K562 (cell line): ENCODE measurements around the gene NES. TPM values are rescaled to one million over a fixed set of nuclear protein-coding genes. Genes with fewer than 3 reads are reported as not detected.

Source experiments
- DNMT1 ChIP-seq: fragments of 450-650 bp; IDR thresholded peaks from 2 replicates; pipeline ENCODE4 v1.6.1; 2016; ENCODE audit warnings: antibody characterized with exemption, mild to moderate bottlenecking
- ELF2 ChIP-seq: fragments of 250-450 bp; sonication (Bioruptor Pico); IDR thresholded peaks from 2 replicates; pipeline ENCODE4 v1.5.0; 2021; ENCODE audit warnings: mild to moderate bottlenecking
- GATA2 ChIP-seq: sonication (generic); formaldehyde crosslinking; IDR thresholded peaks from 2 replicates; pipeline ENCODE4 v1.4.0; 2020; ENCODE audit warnings: mild to moderate bottlenecking, missing genetic modification reagents
- HDAC8 ChIP-seq: fragments of 450-650 bp; IDR thresholded peaks from 2 replicates; pipeline ENCODE4 v1.6.1; 2016; ENCODE audit warnings: mild to moderate bottlenecking, missing genetic modification characterization, moderate library complexity, missing compliant biosample characterization
- HINFP ChIP-seq: fragments of 450-650 bp; conservative IDR thresholded peaks from 2 replicates; pipeline ENCODE4 v1.6.1; 2016; ENCODE audit warnings: missing genetic modification characterization, low read depth, mild to moderate bottlenecking, control low read depth, missing compliant biosample characterization
- KLF10 ChIP-seq: fragments of 250-450 bp; sonication (Bioruptor Pico); IDR thresholded peaks from 2 replicates; pipeline ENCODE4 v1.6.1; 2021; ENCODE audit warnings: matching md5 sums
- MAZ ChIP-seq, 2 experiments: fragments of 450-650 bp in 1 of 2; sonication (generic) in 1 of 2; formaldehyde crosslinking; IDR thresholded peaks in 1 of 2; conservative IDR thresholded peaks in 1 of 2; 2 replicates each; pipeline versions ENCODE4 v1.4.0 to v1.5.0; 2020; ENCODE audit warnings: mild to moderate bottlenecking in 1 of 2, missing genetic modification reagents in 1 of 2
- NR2C1 ChIP-seq, 2 experiments: fragments of 450-650 bp; IDR thresholded peaks; 2 replicates each; pipeline ENCODE4 v1.6.1; 2017; ENCODE audit warnings: mild to moderate bottlenecking in 2 of 2, antibody characterized with exemption in 1 of 2, inconsistent platforms in 1 of 2, missing compliant biosample characterization in 1 of 2, missing genetic modification characterization in 1 of 2
- NR2C2 ChIP-seq, 2 experiments: fragments of 200-800 bp in 1 of 2; sonication (Bioruptor generic) in 1 of 2; sonication (generic) in 1 of 2; formaldehyde crosslinking in 1 of 2; IDR thresholded peaks; 2 replicates each; pipeline versions ENCODE4 v1.6.1 to v1.8.0; 2016 to 2022; ENCODE audit warnings: mild to moderate bottlenecking in 1 of 2, missing compliant biosample characterization in 1 of 2, missing genetic modification characterization in 1 of 2, missing genetic modification reagents in 1 of 2
- NR4A1 ChIP-seq, 2 experiments: fragments of 250-450 bp in 1 of 2; fragments of 450-650 bp in 1 of 2; sonication (Bioruptor Pico) in 1 of 2; IDR thresholded peaks; 2 replicates each; pipeline versions ENCODE4 v1.4.0 to v1.6.1; 2016 to 2020; ENCODE audit warnings: mild to moderate bottlenecking in 2 of 2, missing compliant biosample characterization in 1 of 2, missing genetic modification characterization in 1 of 2, moderate library complexity in 1 of 2
- SPI1 ChIP-seq: IDR thresholded peaks from 2 replicates; pipeline ENCODE4 v1.6.1; 2011; ENCODE audit warnings: low read depth, low read length, control low read depth, borderline replicate concordance
- SREBF2 ChIP-seq: sonication (generic); formaldehyde crosslinking; IDR thresholded peaks from 2 replicates; pipeline ENCODE4 v1.4.0; 2020; ENCODE audit warnings: mild to moderate bottlenecking, missing genetic modification reagents
- STAG1 ChIP-seq: sonication (generic); formaldehyde crosslinking; IDR thresholded peaks from 2 replicates; pipeline ENCODE4 v1.5.0; 2020; ENCODE audit warnings: missing genetic modification reagents, borderline replicate concordance
- TRIM25 ChIP-seq: fragments of 450-650 bp; IDR thresholded peaks from 2 replicates; pipeline ENCODE4 v1.7.0; 2016; ENCODE audit warnings: borderline replicate concordance
- WHSC1 ChIP-seq: IDR thresholded peaks from one replicate; pipeline ENCODE4 v1.6.1; 2012; ENCODE audit warnings: low read length, control low read depth, inconsistent platforms
- ZBTB43 ChIP-seq: sonication (generic); formaldehyde crosslinking; IDR thresholded peaks from 2 replicates; pipeline ENCODE4 v1.8.0; 2023; ENCODE audit warnings: mild to moderate bottlenecking, missing genetic modification reagents
- ZKSCAN8 ChIP-seq: fragments of 200-800 bp; sonication (Bioruptor generic); IDR thresholded peaks from 2 replicates; pipeline ENCODE4 v1.6.1; 2016; ENCODE audit warnings: missing genetic modification characterization, missing compliant biosample characterization
- ZNF146 ChIP-seq: IDR thresholded peaks from one replicate; pipeline ENCODE4 v1.6.1; 2018; ENCODE audit warnings: missing compliant biosample characterization; ENCODE audit not compliant: unreplicated experiment
- ZNF184 ChIP-seq: sonication (generic); formaldehyde crosslinking; IDR thresholded peaks from 2 replicates; pipeline ENCODE4 v1.5.0; 2020; ENCODE audit warnings: missing genetic modification reagents
- ZNF639 ChIP-seq, 2 experiments: fragments of 200-800 bp in 1 of 2; sonication (Bioruptor generic) in 1 of 2; sonication (generic) in 1 of 2; formaldehyde crosslinking in 1 of 2; IDR thresholded peaks in 1 of 2; conservative IDR thresholded peaks in 1 of 2; 2 replicates each; pipeline versions ENCODE4 v1.5.0 to v1.6.1; 2016 to 2020; ENCODE audit warnings: missing compliant biosample characterization in 1 of 2, missing genetic modification characterization in 1 of 2, missing genetic modification reagents in 1 of 2
- polyA plus RNA-seq, 8 experiments: library from polyadenylated mRNA; depleted of rRNA in 4 of 8; stranded (reverse) in 5 of 8; unstranded in 3 of 8; fragments of >200 nt; fragmentation: Nextera tagmentation in 2 of 8; fragmentation: Illumina TruSeq in 1 of 8; extraction: Ambion mirVana in 2 of 8; extraction: Trizol in 1 of 8; gene quantifications; 2 replicates each; pipeline versions ENCODE4 v1.2.1 to v1.2.3, GENCODE V29; 2011 to 2014; ENCODE audit warnings: inconsistent platforms in 1 of 8, missing spikeins in 1 of 8
- total RNA-seq, 7 experiments: library from RNA; depleted of rRNA in 6 of 7; stranded (reverse); fragments of >200 nt in 6 of 7; fragmentation: Illumina TruSeq in 2 of 7; extraction: Trizol in 2 of 7; gene quantifications; 2 replicates each; pipeline versions ENCODE4 v1.2.1 to v1.2.3, GENCODE V29; 2011 to 2021; ENCODE audit warnings: low replicate concordance in 1 of 7

NES gene
- total and polyA plus RNA-seq, 9 of the 15 experiments (the other 6 are each of a cell fraction or from before 2014, with no cell fraction given): 0.10 to 8.6 (median 4.2) TPM

GRCh38 chr1:156662005-156662799 lies 15.0 kb downstream of the NES start (continued):
- TF ChIP-seq KLF10 (CRISPR knock-in tag) (no peak), NR4A1 (CRISPR knock-in tag; IDR thresholded peaks at IDR 0.05) (peak; percentile 31; the same call in 1 of the 2 replicates), NR4A1 (tag; IDR thresholded peaks at IDR 0.05) (no peak), HDAC8 (tag) (no peak), SREBF2 (no peak), SPI1 (peak; percentile 82), DNMT1 (no peak), MAZ (CRISPR knock-in tag; conservative IDR thresholded peaks at IDR 0.05 in 1 of 2, IDR thresholded peaks at IDR 0.05 in 1 of 2) (0 out of 4 replicates have a peak, but pooled peaks of 1 of the 2 experiments have one; percentile 24), ZNF639 (CRISPR knock-in tag; conservative IDR thresholded peaks at IDR 0.05 in 1 of 2, IDR thresholded peaks at IDR 0.05 in 1 of 2) (no peak; a peak in 1 of 4 replicates), ZNF184 (CRISPR knock-in tag) (no peak), ZKSCAN8 (CRISPR knock-in tag) (0 out of 2 replicates have a peak, but pooled peaks have one; percentile 15), ELF2 (CRISPR knock-in tag) (no peak), NR2C2 (CRISPR knock-in tag; IDR thresholded peaks at IDR 0.05) (0 out of 2 replicates have a peak, but pooled peaks have one; percentile 21), NR2C2 (tag; IDR thresholded peaks at IDR 0.05) (no peak), WHSC1 (peak; percentile 20), NR2C1 (IDR thresholded peaks at IDR 0.05) (no peak), NR2C1 (tag; IDR thresholded peaks at IDR 0.05) (no peak), STAG1 (CRISPR knock-in tag) (no peak), ZBTB43 (no peak), HINFP (tag) (no peak), ZNF146 (CRISPR knock-in tag) (no peak), TRIM25 (no peak), GATA2 (CRISPR knock-in tag) (no peak)
